ENCODE results near the gene RGS11. TPM values are rescaled to one million over a fixed set of nuclear protein-coding genes. Genes with fewer than 3 reads are reported as not detected.
A peak's percentile ranks its signal among the peaks of the same experiment; 100 is the strongest.

The RGS11 gene
- total RNA-seq, 1 experiment from 2014 or later, result 2.9 TPM

DNA sequence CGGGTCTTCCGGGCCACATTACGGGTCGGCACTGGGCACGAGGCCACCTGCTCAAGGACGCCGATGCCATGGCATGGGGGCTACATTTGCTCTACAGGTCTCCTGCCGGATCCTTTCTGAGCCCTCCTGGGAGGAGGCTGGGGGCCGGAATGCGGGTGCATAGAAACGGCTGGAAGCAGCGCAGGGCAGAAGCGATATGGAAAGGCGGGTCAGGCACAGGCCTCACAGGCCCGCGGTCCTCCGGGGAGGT is 48.4 kb upstream of the RGS11 start:
- Histone ChIP-seq H3T11ph (ENCODE audit: low read length) (no peak overlapping the region), H3K4ac (ENCODE audit: low read depth, low read length) (no peak overlapping the region; the same call in 1 of the 2 replicates), H3K4me1 (ENCODE audit: insufficient read depth, low read length) (no peaks in the 10 kb centered on the region), H4K91ac (ENCODE audit: insufficient read length, low read depth, low read length) (no peak overlapping the region), H3K9ac (ENCODE audit: extremely low read depth, insufficient read length, low read length) (no peak overlapping the region), H3K14ac (ENCODE audit: insufficient read depth, low read length) (no peak overlapping the region), H3K79me1 (ENCODE audit: insufficient read depth, low read depth, low read length, poor library complexity, severe bottlenecking) (peaks cover 10% of the 10 kb centered on the region), H3K4me2 (ENCODE audit: insufficient read depth, insufficient read length, low read length) (no peak overlapping the region), H2BK5ac (ENCODE audit: insufficient read length, low read length) (no peak overlapping the region), H3K18ac (ENCODE audit: insufficient read length, low read depth, low read length) (no peak overlapping the region), H2BK20ac (ENCODE audit: low read depth, low read length, poor library complexity, severe bottlenecking) (no peak overlapping the region), H3K23ac (ENCODE audit: insufficient read length, low read depth, low read length) (no peak overlapping the region), H2BK120ac (ENCODE audit: low read depth, low read length, poor library complexity, severe bottlenecking) (no peak overlapping the region), H3K56ac (ENCODE audit: insufficient read length, low read depth, low read length) (no peak overlapping the region), H3K79me2 (ENCODE audit: insufficient read depth, low read length) (peaks cover 4% of the 10 kb centered on the region; the same call in 1 of the 2 replicates), H3K27me3 (ENCODE audit: insufficient read depth, low read length) (no peaks in the 10 kb centered on the region), H2BK12ac (ENCODE audit: insufficient read length, low read depth, low read length) (no peak overlapping the region), H2AK5ac (ENCODE audit: insufficient read length, low read length) (no peak overlapping the region), H3K27ac (ENCODE audit: insufficient read length, low read depth, low read length) (no peak overlapping the region), H2AFZ (ENCODE audit: low read length) (no peak overlapping the region), H2BK15ac (ENCODE audit: low read depth, low read length) (no peak overlapping the region), H4K8ac (replicated peaks; ENCODE audit: insufficient read length, low read depth, low read length) (no peak overlapping the region), H4K20me1 (ENCODE audit: control insufficient read depth, insufficient read depth, insufficient read length) (no peaks in the 10 kb centered on the region), H3K23me2 (ENCODE audit: insufficient read length, low read depth, low read length, poor library complexity, severe bottlenecking) (no peaks in the 10 kb centered on the region), H4K5ac (ENCODE audit: insufficient read length, low read depth, low read length) (no peak overlapping the region), H3K9me3 (ENCODE audit: control insufficient read depth, low read depth, low read length) (no peaks in the 10 kb centered on the region)
- no CpG with 5 or more reads among the region's 17 CpGs for WGBS (ENCODE audit: extremely low coverage, insufficient read length, low lambda C conversion rate)
- TF ChIP-seq, protein P1, sequence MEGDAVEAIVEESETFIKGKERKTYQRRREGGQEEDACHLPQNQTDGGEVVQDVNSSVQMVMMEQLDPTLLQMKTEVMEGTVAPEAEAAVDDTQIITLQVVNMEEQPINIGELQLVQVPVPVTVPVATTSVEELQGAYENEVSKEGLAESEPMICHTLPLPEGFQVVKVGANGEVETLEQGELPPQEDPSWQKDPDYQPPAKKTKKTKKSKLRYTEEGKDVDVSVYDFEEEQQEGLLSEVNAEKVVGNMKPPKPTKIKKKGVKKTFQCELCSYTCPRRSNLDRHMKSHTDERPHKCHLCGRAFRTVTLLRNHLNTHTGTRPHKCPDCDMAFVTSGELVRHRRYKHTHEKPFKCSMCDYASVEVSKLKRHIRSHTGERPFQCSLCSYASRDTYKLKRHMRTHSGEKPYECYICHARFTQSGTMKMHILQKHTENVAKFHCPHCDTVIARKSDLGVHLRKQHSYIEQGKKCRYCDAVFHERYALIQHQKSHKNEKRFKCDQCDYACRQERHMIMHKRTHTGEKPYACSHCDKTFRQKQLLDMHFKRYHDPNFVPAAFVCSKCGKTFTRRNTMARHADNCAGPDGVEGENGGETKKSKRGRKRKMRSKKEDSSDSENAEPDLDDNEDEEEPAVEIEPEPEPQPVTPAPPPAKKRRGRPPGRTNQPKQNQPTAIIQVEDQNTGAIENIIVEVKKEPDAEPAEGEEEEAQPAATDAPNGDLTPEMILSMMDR (conservative IDR thresholded peaks at IDR 0.05), result no peak
- Mint-ChIP-seq H3K27ac (peak overlapping the region in 1 of 3 experiments; percentile 80; a peak in 1 of 7 replicates), H3K36me3 (ENCODE audit: insufficient read depth in 1 of 3, low read depth in 3 of 3) (peaks cover 0 to 9% (median under 1%) of the 10 kb centered on the region in 3 experiments; a peak in 6 of 7 replicates), H3K27me3 (ENCODE audit: low read depth) (no peaks in the 10 kb centered on the region), H3K9me3 (no peaks in the 10 kb centered on the region), H3K4me1 (peaks cover 22 to 28% of the 10 kb centered on the region in 2 experiments), H3K4me3 (no peak overlapping the region)
- no peak for DNase-seq
